ENCODE measurements around the gene ZBTB4.

DNA sequence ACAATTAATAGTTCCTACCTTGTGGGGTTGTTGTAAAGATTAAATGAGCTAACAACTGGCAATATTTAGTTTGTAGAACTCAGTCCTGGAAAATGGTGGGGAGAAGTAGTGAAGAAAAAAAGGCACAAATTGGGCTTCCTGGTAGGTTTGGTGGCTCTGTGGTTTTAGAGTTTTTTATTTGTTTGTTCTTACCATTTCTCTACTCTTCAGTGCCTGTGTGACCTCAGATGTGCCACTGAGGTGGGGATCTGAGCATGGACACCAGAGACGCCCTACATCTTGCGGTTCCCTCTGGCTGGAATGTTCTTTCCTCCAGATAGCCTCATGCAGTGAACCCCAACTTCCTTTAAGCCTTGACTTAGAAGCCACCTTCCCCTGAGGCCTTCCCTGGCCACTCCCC is 7.7 kb downstream of the ZBTB4 start:
- TF ChIP-seq EZH2 (IDR thresholded peaks at IDR 0.05; ENCODE audit: insufficient read depth, low read length): no peak
- TF ChIP-seq, protein P1, sequence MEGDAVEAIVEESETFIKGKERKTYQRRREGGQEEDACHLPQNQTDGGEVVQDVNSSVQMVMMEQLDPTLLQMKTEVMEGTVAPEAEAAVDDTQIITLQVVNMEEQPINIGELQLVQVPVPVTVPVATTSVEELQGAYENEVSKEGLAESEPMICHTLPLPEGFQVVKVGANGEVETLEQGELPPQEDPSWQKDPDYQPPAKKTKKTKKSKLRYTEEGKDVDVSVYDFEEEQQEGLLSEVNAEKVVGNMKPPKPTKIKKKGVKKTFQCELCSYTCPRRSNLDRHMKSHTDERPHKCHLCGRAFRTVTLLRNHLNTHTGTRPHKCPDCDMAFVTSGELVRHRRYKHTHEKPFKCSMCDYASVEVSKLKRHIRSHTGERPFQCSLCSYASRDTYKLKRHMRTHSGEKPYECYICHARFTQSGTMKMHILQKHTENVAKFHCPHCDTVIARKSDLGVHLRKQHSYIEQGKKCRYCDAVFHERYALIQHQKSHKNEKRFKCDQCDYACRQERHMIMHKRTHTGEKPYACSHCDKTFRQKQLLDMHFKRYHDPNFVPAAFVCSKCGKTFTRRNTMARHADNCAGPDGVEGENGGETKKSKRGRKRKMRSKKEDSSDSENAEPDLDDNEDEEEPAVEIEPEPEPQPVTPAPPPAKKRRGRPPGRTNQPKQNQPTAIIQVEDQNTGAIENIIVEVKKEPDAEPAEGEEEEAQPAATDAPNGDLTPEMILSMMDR (IDR thresholded peaks at IDR 0.05; ENCODE audit: insufficient read depth, low read depth, low read length): no peak
